GM19351 (cell line): ENCODE results near the gene TSEN54.

Source experiments
- ATAC-seq: cut with Tn5 transposase; IDR thresholded peaks from one replicate; pipeline ENCODE4 v1.9.1; 2021; ENCODE audit warnings: mild to moderate bottlenecking, moderate library complexity; ENCODE audit not compliant: unreplicated experiment

The TSEN54 gene

DNA sequence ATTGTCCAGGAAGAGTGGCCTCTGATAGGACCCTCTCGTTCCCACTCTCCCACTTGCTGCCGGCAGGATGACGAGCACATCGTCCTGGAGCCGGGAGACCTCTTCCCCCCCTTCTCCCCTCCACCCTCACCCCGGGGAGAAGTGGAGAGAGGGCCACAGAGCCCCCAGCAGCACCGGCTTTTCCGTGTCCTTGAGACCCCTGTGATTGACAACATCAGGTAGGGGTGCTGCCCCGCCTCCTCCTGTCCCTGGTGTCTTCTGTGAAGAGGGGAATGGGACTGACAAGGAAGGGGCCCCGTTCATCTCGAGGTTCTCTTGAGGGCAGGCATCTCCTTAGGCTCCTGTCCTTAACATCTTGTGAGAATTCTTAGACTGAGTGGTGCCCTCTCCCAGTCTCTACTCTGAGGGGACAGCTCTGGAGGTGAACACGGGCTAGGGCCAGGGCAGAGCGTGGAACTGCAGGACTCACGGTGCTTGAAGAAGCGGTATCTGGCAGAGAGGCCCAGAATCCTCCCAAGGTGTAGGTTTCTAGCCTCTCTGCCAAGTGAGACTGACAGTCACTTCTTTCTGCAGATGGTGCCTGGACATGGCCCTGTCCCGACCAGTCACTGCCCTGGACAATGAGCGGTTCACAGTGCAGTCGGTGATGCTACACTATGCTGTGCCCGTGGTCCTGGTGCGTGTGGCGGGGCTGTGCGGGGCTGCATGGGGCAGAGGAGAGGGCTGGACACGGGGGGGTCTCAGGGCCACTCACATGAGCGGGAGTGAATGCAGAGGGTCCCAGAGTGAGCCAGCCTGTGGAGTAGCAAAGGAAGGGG lies 27.4 kb upstream of the TSEN54 start:
- ATAC-seq, result no peak

DNA sequence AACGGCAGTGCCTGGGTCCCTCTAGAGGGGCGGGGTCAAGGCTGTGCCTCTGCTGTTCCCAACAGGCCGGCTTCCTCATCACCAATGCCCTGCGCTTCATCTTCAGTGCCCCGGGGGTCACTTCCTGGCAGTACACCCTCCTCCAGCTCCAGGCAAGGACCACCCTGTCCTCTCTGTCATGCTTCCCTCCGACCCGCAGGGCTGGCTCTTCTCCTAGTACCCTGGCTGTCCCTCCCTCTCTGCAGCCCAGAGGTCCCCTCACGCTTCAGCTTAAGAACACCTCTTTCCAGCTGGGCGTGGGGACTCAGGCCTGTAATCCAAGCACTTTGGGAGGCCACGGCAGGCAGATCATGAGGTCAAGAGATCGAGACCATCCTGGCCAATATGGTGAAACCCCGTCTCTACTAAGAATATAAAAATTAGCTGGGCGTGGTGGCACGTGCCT lies 26.8 kb upstream of the TSEN54 start:
- ATAC-seq, result no peak

GRCh38 chr17:75490173-75490743 lies 26.1 kb upstream of the TSEN54 start:
- ATAC-seq, result no peak

DNA sequence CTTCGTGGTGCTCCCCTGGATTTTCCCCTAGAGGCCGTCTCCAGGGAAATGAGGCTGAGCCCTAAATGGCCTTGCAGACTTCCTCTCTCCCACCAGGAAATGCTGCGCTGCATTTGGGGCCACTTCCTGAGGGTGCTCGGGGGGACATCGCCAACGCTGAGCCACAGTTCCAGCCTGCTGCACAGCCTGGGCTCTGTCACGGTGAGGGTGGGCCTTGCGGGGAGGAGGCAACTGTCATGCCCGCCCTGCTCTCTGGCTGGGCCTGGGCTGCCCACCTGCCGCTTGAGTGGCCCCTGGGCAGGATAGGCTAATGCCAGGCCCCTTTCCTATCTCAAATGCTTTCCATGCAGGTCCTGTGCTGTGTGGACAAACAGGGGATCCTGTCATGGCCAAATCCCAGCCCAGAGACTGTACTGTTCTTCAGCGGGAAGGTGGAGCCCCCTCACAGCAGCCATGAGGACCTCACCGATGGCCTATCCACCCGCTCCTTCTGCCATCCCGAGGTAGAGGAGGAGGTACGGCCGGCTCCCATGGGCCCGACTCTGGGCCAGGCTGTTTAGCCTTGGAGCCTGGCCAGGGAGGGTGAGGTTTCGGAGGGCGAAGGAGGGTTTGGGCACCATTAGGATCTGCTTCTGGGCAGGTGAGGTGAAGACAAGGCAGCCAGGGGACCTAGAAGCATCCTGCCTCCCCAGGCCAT lies 25.2 kb upstream of the TSEN54 start:
- no peak for ATAC-seq

DNA sequence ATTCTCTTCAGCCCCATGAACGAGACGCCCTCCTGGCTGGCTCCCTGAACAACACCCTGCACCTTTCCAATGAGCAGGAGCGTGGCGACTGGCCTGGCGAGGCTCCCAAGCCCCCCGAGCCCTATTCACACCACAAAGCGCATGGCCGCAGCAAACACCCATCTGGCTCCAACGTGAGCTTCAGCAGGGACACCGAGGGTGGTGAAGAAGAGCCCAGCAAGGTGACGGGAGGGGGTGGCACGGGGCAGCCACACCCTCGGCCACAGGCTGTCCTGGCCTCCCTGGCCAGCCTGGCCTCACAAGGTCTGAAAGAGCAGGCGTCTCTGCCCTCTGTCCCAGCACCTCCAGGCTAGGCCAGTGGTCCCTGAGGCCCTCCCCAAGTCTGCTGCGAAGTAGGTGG lies 24.6 kb upstream of the TSEN54 start:
- no peak for ATAC-seq

GRCh38 chr17:75492555-75493168 lies 23.7 kb upstream of the TSEN54 start:
- ATAC-seq, result no peak

GRCh38 chr17:75493476-75494129 lies 22.7 kb upstream of the TSEN54 start:
- no peak for ATAC-seq

DNA sequence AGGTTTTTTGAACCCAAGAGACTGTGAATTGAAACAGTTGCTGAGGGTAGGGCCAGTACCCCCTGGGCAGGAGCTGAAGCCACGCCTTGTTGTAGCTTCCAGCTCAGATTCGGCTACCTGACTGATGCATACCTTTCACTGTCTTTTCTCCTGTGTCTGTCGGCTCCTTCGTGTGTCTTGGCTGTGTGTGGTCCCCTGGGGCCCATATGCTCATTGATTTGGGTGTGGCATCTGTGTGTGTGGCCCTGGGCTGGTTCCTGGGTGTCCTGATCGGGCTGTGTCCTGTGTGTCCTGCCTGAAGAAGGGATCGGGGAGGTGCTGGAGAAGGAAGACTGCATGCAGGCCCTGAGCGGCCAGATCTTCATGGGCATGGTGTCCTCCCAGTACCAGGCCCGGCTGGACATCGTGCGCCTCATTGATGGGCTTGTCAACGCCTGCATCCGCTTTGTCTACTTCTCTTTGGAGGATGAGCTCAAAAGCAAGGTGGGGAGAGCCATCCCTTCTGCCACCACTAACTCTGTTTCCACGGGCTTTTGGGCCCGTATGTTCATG lies 21.9 kb upstream of the TSEN54 start:
- ATAC-seq, result no peak

GRCh38 chr17:75496005-75496404 lies 20.3 kb upstream of the TSEN54 start:
- no peak for ATAC-seq

GRCh38 chr17:75498039-75498725 lies 18.1 kb upstream of the TSEN54 start:
- ATAC-seq, result no peak

- no peak for ATAC-seq
Measured at GRCh38 chr17:75498726-75499213, 17.6 kb upstream of the TSEN54 start.

DNA sequence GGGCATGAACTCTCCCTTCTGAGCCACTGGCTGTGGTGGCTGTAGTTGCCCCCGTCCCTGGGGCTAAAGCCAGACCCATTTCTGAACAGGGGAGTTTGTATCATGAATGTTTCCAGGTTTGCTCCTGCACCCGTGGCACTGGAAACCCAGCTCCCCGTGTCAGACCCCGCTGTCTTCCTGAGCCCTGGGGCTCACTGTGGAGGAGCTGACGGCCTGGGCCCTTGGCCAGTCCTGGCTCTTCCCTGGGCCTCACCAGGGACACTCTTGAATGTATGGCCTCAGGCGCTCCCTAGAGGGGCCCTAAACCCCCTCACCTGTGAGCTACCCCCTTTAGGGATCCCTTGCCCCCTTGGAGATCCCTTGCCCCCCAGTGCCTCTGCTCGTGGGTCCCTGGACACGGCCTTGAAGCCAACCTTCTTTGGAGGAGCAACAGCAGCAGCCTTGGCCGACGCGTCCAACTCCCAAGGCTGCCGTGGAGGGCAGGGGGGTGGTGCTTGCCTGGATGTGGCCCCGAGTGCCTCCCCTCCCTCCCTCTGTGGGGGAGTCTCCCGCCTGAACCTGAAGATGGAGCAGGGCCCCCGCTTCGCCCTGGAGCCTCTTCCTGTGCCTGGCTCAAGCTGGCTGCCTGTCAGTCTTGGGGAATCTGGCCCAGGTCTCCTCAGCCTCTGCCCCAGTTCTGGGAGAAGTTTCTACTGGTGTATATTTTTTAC lies 16.9 kb upstream of the TSEN54 start:
- ATAC-seq, result no peak

GRCh38 chr17:75500419-75501216 lies 15.7 kb upstream of the TSEN54 start:
- no peak for ATAC-seq

DNA sequence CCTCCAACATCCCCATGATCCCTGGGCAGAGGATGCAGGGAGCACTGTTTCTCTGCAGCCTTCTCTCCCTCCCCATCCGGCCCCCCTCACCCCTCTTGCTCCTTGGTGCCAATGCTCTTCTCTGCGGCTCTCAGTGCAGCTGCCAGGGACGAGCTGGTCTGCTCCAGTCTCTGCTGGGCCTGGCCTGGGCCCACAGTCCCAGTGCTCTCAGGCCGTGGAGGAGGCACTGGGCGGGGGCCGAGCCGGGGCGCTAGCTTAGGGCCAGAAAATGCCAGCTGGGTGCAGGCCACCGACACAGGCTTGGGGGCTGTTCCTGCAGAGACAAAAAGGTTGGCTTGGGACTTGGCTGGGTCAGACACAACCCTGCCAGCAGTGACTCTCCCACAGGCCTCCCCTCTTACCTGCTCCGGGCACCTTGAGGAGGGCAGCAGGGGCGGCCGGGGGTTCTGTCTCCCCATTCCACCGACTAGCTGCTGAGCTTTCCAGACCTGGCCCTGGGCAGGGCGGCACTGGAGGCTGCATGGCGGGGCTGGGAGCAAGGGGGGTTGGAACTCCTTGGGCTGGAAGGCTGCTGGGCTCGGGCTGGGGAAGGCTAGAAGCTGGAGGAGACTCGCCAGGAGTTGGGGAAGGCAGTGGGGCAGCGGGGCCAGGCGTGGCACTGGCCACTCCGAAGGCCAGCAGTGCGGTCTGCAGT lies 14.8 kb upstream of the TSEN54 start:
- ATAC-seq, result no peak

DNA sequence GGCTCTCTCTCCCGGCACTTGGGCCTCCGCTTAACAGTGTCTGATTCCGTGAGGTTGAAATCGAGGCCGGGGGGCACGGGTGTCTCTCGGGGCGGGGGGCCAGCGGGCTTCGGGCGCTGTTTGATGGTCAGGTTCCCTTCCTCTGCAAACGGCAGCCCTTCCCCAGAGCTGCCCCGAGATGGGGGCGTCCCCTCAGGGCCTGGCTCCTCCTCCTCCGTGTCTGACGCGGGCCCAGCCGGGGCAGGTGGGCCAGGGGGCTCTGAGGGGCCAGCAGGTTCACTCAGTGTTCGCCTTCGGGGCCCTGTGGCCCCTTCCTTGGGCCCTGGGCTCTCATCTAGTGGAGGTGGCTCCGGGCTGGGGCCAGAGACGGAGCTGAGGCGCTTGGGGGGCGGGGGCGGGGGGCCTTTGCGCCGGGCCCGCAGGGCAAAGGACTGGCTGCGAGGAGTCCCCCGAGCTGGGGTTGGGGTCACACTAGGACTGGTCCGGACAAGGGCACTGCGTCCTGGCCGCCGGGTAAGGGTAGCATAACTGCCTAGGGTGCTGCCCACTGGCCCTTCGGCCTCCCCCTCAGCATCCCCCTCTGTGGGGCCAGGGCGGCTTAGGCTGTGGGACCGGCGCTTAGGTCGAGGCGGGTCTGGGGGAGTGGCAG lies 14.1 kb upstream of the TSEN54 start:
- ATAC-seq, result no peak

DNA sequence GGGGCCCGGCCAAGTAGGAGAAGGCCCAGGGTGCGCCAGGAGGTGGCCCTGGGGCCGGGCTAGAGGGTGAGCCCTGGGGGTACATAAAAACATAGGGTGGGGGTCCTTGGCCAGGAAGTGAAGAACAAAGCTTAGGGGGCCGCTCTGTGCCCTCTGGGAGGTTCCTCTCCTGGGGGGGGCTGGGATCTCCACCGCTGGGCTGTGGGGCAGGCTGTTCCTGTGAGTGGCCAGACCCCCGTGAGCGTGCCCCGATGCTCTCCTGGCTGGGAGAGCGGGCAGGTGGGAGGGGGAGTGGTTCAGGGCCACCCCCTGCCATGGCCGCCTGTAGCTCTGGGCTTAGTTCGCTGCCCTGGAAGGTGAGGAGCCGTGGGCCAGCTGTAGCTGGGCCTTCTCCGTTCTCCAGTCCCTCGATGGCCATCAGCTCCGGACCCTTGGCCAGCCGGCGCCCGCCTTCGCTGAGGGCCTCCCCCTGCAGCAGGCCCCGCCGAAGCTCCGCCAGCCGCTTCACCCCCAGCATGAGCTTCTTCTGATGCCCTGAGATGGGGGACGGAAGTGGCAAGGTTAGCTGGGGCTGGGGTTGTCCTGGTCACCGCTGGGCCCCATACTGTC lies 13.5 kb upstream of the TSEN54 start:
- ATAC-seq, result no peak

- no peak for ATAC-seq
Measured at GRCh38 chr17:75503337-75503950, 12.9 kb upstream of the TSEN54 start.
